ENCODE measurements around the gene EHD2.

GRCh38 chr19:47781590-47782262 is 68.5 kb downstream of the EHD2 start:
- TF ChIP-seq GATA3 (IDR thresholded peaks at IDR 0.05; ENCODE audit: low read depth, low read length) (no peak), GATA2 (IDR thresholded peaks at IDR 0.05; ENCODE audit: low read depth, low read length) (no peak)
